Immature natural killer cell (primary cell): ENCODE measurements around the gene TRPC4AP. TPM values are rescaled to one million over a fixed set of nuclear protein-coding genes. Genes with fewer than 3 reads are reported as not detected.

Experiments used
- DNase-seq, 3 donors: peaks; one replicate each; pipeline ENCODE4 v3.0.0; 2022; ENCODE audit warnings: mixed read lengths in 1 of 3
- H3K27ac Mint-ChIP-seq, 6 donors: one replicate each; pipeline ENCODE4 v1.8.0; 2020; ENCODE audit warnings: mixed read lengths in 6 of 6, mild to moderate bottlenecking in 5 of 6, inconsistent platforms in 4 of 6, moderate library complexity in 3 of 6
- H3K27me3 Mint-ChIP-seq, 3 donors: one replicate each; pipeline ENCODE4 v1.8.0; 2020 to 2021; ENCODE audit warnings: low read depth in 3 of 3, mild to moderate bottlenecking in 3 of 3, mixed read lengths in 3 of 3, moderate library complexity in 3 of 3, inconsistent platforms in 1 of 3
- H3K36me3 Mint-ChIP-seq, 3 donors: one replicate each; pipeline ENCODE4 v1.8.0; 2020; ENCODE audit warnings: mixed read lengths in 3 of 3, inconsistent platforms in 2 of 3, mild to moderate bottlenecking in 2 of 3
- H3K4me1 Mint-ChIP-seq, 2 donors: one replicate each; pipeline ENCODE4 v1.8.0; 2020; ENCODE audit warnings: inconsistent platforms in 2 of 2, mild to moderate bottlenecking in 2 of 2, mixed read lengths in 2 of 2, moderate library complexity in 1 of 2
- H3K4me3 Mint-ChIP-seq, 5 donors: one replicate each; pipeline ENCODE4 v1.8.0; 2020; ENCODE audit warnings: mild to moderate bottlenecking in 5 of 5, mixed read lengths in 5 of 5, inconsistent platforms in 3 of 5, moderate library complexity in 3 of 5
- H3K9me3 Mint-ChIP-seq, 6 donors: one replicate each; pipeline ENCODE4 v1.8.0; 2020; ENCODE audit warnings: mild to moderate bottlenecking in 6 of 6, mixed read lengths in 6 of 6, inconsistent platforms in 4 of 6, moderate library complexity in 3 of 6
- polyA plus RNA-seq, 3 donors: library from polyadenylated mRNA; unstranded; fragments of 300-500 nt; fragmentation: Illumina TruSeq; gene quantifications; one replicate each; pipeline ENCODE4 v1.2.3, GENCODE V29; 2021

Gene TRPC4AP
- polyA plus RNA-seq, 3 donors from 2014 or later: 58.0 to 89.0 (median 72.5) TPM

DNA sequence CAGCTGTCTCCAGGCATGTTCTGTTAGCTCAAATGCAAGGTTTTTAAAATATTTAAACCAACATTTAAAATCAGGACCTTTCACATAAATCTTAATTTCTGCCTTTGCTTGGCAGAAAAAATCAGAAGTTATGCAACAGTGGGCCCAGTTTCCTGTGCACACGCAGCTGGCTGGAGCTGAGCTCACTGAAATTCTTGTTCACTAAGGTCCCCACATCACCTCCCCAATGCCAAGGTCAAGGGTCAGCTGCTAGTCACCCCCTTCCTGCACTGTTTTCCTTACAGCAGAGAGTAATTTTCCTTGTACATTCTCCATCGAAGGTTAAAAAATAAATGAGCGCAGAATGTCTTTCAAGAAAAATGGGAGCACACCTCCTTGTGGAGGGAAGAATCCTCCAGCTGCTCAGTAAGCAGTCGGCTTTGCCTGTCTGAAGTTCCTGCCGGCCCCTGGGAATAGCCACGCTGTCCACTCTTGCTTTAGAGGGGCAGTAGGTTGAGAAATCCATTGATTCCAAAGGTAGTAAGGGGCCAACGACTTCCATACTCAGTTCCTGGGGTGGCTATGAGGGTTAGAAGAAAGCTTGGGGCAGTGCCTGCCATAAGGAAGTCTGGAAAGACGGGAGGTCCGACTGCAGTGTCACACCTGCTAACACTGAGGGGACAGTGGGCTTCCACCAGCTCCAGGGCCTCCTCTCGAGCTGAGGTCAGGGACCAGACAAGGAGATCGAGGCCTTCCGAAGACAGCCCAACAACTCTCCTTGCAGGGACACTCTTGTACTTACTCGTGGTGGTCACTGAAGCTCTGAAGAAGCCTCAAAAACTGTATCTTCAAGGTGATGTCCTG lies 80.2 kb downstream of the TRPC4AP start:
- Mint-ChIP-seq H3K4me1 (peaks cover 8 to 20% of the 10 kb centered on the region in 2 donors), H3K4me3 (no peak overlapping the region), H3K27ac (peak overlapping the region in 2 of 6 donors; percentile 22 to 68), H3K9me3 (no peaks in the 10 kb centered on the region), H3K36me3 (peaks cover 17 to 59% (median 27%) of the 10 kb centered on the region in 3 donors), H3K27me3 (peaks cover 3 to 5% (median 3%) of the 10 kb centered on the region in 3 donors)
- no peak for DNase-seq

DNA sequence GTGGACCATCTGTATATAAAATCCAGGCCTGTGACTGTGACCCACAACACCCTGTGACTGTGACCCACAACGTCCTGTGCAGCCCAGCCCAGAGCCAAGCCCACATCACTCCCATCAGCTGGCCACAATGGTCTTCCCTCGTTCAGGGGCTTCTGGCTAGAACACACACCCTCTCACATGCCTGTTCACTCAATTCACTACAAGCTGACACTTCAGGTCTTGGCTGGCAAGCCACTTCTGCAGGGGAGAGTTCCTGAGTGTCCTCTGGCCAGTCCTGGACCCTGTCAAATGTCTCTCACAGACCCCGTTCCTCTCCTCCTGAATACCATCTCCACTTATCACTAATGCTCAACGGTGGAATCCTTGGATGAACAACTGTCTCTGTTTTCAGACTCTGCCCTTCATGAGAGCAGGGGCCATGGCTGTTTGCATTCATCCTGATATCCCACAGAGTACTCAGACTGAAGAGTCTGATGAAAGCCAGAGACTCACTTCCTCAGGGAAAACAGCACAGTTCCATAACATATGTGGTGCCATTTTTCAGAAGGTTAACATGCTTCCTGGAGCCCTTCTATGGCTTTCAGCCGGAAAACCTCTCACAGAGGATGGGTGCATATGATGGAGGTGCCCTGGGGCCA lies 80.9 kb downstream of the TRPC4AP start:
- no peak overlapping the region for H3K4me3 Mint-ChIP-seq
- no peak for DNase-seq
- peaks cover 3 to 5% (median 3%) of the 10 kb centered on the region in 3 donors for H3K27me3 Mint-ChIP-seq
- peak overlapping the region in 3 of 6 donors; percentile 35 to 68 (median 36) for H3K27ac Mint-ChIP-seq
- H3K36me3 Mint-ChIP-seq: peaks cover 17 to 57% (median 27%) of the 10 kb centered on the region in 3 donors
- peaks cover 8 to 20% of the 10 kb centered on the region in 2 donors for H3K4me1 Mint-ChIP-seq
- no peaks in the 10 kb centered on the region for H3K9me3 Mint-ChIP-seq

DNA sequence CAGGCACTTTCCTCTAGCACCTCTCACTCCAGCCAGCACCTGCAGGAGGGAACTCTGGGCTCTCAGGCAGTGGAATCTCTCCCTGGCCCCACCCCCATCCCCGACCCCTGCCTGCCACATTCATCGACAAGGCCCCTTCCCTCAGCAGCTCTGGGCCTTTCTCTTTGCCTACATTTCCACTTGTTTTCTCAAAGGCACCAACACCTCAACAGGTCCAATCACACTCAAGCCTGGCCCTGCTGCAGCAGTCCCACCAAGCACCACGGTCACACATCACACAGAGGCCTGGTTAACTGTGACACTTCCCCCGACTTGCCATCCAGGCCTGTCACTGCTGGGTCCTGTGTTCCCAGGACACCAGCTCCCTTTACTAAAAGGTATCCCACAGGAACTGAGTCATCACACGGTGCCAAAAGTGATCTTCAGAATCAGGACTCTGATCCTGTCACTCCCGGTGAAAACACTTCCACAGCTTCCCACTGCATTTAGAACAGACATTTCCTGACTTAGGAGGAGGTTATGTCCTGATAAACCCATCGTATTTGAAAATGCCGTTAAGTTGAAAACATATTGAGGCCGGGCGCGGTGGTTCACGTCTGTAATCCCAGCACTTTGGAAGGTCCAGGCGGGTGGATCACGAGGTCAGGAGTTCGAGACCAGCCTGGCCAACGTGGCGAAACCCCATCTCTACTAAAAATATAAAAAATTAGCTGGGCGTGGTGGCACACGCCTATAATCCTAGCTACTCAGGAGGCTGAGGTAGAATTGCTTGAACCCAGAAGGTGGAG lies 82.0 kb downstream of the TRPC4AP start:
- H3K4me3 Mint-ChIP-seq: no peak overlapping the region
- peak overlapping the region in 4 of 6 donors; percentile 7 to 82 (median 60) for H3K27ac Mint-ChIP-seq
- H3K4me1 Mint-ChIP-seq: peaks cover 8 to 20% of the 10 kb centered on the region in 2 donors
- H3K27me3 Mint-ChIP-seq: peaks cover 3 to 5% (median 5%) of the 10 kb centered on the region in 3 donors
- H3K36me3 Mint-ChIP-seq: peaks cover 17 to 58% (median 23%) of the 10 kb centered on the region in 3 donors
- H3K9me3 Mint-ChIP-seq: no peaks in the 10 kb centered on the region
- no peak for DNase-seq

DNA sequence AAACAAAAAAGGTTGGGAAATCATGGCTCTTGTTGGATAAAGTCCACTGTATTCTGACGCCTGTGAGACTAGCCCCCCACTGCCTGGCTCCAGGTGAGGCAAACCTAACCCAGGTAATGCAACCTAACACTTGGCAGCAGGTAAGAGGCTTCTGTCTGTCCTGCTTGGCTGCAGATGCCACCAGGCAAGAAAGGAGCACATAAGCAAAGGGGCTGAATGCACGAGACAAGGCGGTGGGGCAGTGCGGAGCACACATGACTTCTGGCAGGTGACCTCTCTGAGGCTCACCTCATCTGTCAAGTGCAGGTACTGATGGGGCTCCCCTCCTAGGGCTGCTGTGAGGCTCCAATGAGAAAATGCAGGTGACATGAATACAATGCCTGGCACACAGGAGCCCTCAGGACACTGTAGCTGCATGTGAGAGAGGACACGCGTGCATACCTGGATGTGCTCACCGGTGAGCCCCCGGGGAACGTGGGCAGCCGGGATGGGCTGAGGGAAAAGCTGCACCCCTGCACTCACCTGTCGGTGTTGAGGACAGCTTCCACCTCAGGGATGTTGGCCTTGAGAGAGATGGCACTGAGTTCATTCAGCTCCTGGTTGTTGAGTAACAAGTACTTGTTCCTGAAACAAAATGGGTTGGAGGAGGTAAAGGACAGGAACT lies 82.8 kb downstream of the TRPC4AP start:
- Mint-ChIP-seq H3K4me3 (no peak overlapping the region), H3K27ac (peak overlapping the region in 1 of 6 donors; percentile 17), H3K4me1 (peaks cover 8 to 20% of the 10 kb centered on the region in 2 donors), H3K27me3 (peaks cover 3 to 7% (median 3%) of the 10 kb centered on the region in 3 donors), H3K36me3 (peaks cover 17 to 61% (median 23%) of the 10 kb centered on the region in 3 donors), H3K9me3 (no peaks in the 10 kb centered on the region)
- no peak for DNase-seq

DNA sequence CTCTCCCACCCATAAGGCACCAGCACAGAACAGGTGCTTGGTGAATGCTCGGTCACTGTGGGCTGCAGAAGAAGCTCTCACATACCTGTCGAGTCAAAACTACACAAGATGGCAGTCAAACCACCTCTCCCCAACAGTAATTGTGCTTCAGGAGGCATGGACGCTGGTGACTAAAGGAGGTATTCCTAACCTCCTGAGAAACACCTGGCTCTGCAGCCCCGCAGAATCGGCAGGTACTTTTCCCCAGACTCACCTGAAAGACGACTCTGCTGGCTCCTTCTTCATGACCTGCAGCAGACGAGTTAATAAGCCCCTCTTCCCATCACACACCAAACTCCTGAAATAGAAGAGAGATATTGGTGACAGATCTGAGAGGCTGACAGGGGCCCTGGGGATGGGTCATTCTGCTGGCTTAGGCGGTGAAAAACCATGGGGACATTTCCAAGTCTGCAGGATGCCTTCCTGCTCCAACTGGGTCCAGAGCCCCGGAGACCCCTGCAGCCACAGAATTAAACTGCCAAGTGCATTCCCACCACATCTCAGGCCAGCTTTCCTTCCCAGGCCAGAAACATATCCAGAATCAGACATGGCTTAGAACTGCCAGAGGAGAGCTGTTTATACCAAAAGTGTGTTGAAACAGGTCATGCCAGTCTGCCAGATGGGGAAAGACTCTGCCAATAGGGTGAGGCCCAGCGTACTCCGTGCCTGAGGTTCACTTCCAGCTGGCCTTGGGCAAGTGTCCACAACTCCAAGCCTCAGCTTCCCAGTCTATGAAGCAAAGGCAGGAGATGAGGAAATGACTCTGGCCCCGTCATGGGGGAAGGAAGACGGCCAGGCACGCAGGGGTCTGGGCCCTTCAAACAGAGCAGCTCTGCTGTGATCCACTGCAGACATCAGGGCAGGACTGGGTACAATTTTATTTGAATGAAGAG lies 83.9 kb downstream of the TRPC4AP start:
- DNase-seq: no peak
- peaks cover 3 to 8% (median 7%) of the 10 kb centered on the region in 3 donors for H3K27me3 Mint-ChIP-seq
- no peak overlapping the region for H3K27ac Mint-ChIP-seq
- H3K36me3 Mint-ChIP-seq: peaks cover 20 to 60% (median 24%) of the 10 kb centered on the region in 3 donors
- H3K9me3 Mint-ChIP-seq: no peaks in the 10 kb centered on the region
- H3K4me3 Mint-ChIP-seq: no peak overlapping the region
- H3K4me1 Mint-ChIP-seq: peaks cover 8 to 20% of the 10 kb centered on the region in 2 donors

DNA sequence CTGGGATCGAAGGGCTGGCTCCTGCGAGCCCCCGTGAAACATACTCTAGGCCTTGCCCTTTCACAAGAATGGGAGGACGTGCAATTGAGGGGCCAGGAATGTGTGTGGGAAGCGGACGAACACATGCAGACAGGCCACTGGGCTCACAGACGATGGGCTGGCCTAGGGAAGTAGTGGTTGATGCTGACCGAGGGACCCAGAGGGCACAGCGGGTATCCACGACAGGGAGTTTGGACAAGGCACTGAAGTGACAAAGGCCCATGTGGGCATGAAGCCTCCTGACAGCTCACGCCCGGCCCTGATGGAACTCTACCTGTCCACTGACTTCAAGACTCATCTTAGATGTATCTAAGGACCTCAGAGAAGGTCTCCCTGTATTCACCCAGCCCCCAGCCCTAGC lies 84.7 kb downstream of the TRPC4AP start:
- H3K27ac Mint-ChIP-seq: no peak overlapping the region
- peaks cover 8 to 20% of the 10 kb centered on the region in 2 donors for H3K4me1 Mint-ChIP-seq
- no peaks in the 10 kb centered on the region for H3K9me3 Mint-ChIP-seq
- peaks cover 20 to 55% (median 24%) of the 10 kb centered on the region in 3 donors for H3K36me3 Mint-ChIP-seq
- H3K27me3 Mint-ChIP-seq: peaks cover 3 to 8% (median 5%) of the 10 kb centered on the region in 3 donors
- no peak overlapping the region for H3K4me3 Mint-ChIP-seq
- DNase-seq: no peak

DNA sequence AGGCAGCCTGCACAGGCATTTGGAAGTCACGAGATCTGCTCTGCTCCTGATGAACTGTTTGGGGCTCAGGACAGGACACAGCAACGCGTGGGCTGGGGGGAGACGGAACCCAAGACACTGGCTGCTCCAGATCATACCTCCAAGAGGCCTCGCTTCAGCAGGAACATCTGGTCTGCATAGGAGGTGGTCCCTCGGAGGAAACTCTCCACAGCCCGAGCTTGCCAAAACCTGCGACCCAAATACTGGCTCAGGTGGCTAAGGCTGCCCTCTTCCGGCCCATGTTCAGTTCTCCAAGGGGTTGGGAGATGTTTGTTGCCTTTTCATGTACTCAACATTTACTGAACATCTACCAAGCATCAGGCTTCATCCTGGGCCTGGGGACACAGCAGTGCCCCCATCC lies 85.2 kb downstream of the TRPC4AP start:
- H3K9me3 Mint-ChIP-seq: no peaks in the 10 kb centered on the region
- DNase-seq: no peak
- H3K4me3 Mint-ChIP-seq: no peak overlapping the region
- peaks cover 3 to 9% (median 5%) of the 10 kb centered on the region in 3 donors for H3K27me3 Mint-ChIP-seq
- H3K36me3 Mint-ChIP-seq: peaks cover 20 to 51% (median 24%) of the 10 kb centered on the region in 3 donors
- H3K27ac Mint-ChIP-seq: no peak overlapping the region
- H3K4me1 Mint-ChIP-seq: peaks cover 8 to 20% of the 10 kb centered on the region in 2 donors

DNA sequence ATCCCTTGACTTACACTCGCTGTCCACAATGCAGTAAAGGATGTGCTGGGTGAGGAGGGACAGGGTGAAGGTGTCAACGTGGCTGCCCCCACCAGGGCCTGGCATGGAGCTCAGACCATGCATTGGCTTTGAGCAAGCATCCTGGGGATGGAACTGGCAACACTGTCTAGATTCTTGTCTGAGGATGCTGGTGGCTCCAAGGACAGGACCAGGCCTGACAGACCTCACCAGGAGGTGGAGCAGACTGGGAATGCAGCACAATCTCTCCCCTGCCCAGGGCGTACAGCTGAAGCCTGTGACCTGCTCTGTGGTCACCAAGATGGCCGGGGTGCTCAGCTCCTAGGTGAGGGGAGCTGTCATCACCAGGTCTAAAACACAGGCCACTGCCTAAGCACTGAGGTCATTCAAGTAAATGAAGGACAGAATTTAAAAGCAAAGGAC lies 86.1 kb downstream of the TRPC4AP start:
- Mint-ChIP-seq H3K36me3 (peaks cover 16 to 47% (median 21%) of the 10 kb centered on the region in 3 donors), H3K27ac (peak overlapping the region in 2 of 6 donors; percentile 4 to 60), H3K9me3 (no peaks in the 10 kb centered on the region), H3K27me3 (peaks cover 3 to 10% (median 5%) of the 10 kb centered on the region in 3 donors), H3K4me1 (peaks cover 7 to 11% of the 10 kb centered on the region in 2 donors), H3K4me3 (no peak overlapping the region)
- DNase-seq: no peak

DNA sequence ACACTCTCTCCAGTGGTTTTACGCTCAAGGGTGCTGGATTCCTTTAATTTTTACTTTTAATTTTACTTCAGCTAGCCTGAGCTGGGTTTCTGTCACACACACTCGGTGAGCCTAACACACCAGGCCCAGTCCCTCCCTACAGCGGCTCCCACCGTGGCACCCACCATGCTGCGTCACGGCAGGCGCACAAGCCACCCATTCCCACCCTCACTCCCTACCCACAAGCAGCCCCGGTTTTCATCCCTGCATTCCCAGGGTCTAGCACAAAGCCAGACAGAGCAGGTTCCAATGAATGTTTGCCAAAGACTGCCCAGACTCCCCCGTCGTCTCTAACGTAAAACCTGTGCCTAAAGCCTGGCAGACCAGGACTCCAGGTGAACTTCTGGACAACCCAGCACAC lies 86.6 kb downstream of the TRPC4AP start:
- peaks cover 3 to 10% (median 5%) of the 10 kb centered on the region in 3 donors for H3K27me3 Mint-ChIP-seq
- peak overlapping the region in 1 of 6 donors; percentile 60 for H3K27ac Mint-ChIP-seq
- H3K9me3 Mint-ChIP-seq: no peaks in the 10 kb centered on the region
- DNase-seq: no peak
- no peak overlapping the region for H3K4me3 Mint-ChIP-seq
- peaks cover 11 to 42% (median 21%) of the 10 kb centered on the region in 3 donors for H3K36me3 Mint-ChIP-seq
- peaks cover 4 to 6% of the 10 kb centered on the region in 2 donors for H3K4me1 Mint-ChIP-seq

DNA sequence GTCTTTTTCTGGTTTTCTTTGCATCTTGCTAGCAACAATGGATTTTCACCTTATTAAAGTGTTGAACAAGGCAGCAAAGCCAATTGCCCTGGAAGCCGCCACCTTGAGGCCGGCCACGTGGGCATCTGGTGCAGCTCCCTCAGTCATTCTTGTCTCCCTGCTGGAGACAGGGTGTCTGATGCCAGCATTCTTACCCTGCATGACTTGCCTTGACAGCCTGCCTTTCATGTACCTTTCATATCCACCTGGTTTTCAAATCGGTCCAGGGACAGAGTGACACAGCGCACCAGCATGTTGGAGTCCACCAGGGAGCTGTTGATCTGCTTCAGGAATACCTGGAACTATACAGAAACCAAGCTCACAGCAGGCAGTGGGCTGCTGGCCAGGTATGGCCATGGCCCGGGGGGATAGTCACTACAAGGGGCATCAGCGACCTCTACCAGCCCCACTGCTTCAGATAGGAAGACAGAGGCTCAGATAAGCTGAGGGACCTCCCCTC lies 87.1 kb downstream of the TRPC4AP start:
- Mint-ChIP-seq H3K4me1 (peaks cover 1 to 2% of the 10 kb centered on the region in 2 donors), H3K27me3 (peaks cover 4 to 12% (median 5%) of the 10 kb centered on the region in 3 donors), H3K27ac (no peak overlapping the region), H3K9me3 (no peaks in the 10 kb centered on the region), H3K4me3 (no peak overlapping the region), H3K36me3 (peaks cover 11 to 45% (median 21%) of the 10 kb centered on the region in 3 donors)
- no peak for DNase-seq

DNA sequence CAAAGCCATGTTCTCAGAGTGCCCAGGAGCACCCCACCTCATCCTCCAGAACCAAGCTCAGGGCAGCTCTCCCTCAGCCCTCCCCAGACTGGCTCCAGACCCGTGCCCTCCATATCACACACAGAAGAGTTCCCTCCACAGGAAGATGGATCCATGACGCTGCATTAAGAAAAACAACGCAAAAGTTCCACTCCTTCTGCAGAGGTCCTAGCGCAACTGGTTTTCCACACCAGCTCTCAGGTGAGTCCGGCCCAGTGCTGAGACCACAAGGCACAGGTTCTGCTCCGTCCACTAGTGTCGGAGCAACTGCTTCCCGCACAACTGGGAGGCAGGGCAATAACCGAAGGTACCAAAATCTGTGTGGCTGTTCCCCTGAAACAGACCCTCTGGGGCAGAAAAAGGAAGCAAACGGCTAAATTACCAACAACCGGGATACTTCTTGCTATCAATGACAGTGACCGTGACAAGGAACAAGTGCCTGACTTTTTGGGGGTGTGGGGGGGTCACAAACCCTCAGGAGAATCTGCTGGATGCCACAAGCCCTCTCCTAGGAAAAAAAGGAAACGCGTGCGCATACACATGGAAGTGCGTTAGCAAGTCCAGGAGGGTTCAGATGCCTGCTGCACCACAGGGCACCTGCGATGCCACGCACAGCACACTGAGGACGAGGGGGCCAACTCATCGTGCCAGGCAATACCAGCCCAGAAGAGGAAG lies 87.7 kb downstream of the TRPC4AP start:
- peaks cover 3 to 12% (median 4%) of the 10 kb centered on the region in 3 donors for H3K27me3 Mint-ChIP-seq

More for the DNA sequence above, 87.7 kb downstream of the TRPC4AP start:
- DNase-seq: no peak
- Mint-ChIP-seq H3K4me3 (no peak overlapping the region), H3K36me3 (peaks cover 11 to 45% (median 21%) of the 10 kb centered on the region in 3 donors), H3K27ac (no peak overlapping the region), H3K4me1 (no peaks in the 10 kb centered on the region), H3K9me3 (no peaks in the 10 kb centered on the region)
